Caco-2 (cell line): Measurements from ENCODE around the gene DRP2. TPM values are rescaled to one million over a fixed set of nuclear protein-coding genes. Genes with fewer than 3 reads are reported as not detected.

Source experiments
- BruUV-seq: library from RNA; stranded (reverse); fragments of 400-500 nt; replicated peaks from 2 replicates; lab custom pipeline; 2021; lab: Mats Ljungman, UMichigan
- CTCF ChIA-PET: fragments of 300-600 bp; sonication (Branson Sonifier 250); formaldehyde crosslinking; loops from one replicate; lab custom pipeline; 2022; ENCODE audit warnings: antibody characterized with exemption; lab: Charles Lee
- POLR2A ChIA-PET: fragments of 300-600 bp; sonication (Branson Sonifier 250); formaldehyde crosslinking; loops from one replicate; lab custom pipeline; 2022; ENCODE audit warnings: antibody characterized with exemption; lab: Charles Lee
- DNase-seq, 2 experiments: peaks; one replicate each; pipeline versions ENCODE4 v3.0.0 to v3.0.0-alpha.2; 2020 to 2022
- H3K27me3 ChIP-seq: replicated peaks from 2 replicates; pipeline ENCODE4 v1.6.0; 2011; ENCODE audit warnings: low read length; ENCODE audit not compliant: control insufficient read depth, insufficient read depth
- H3K36me3 ChIP-seq: 2 replicates; pipeline ENCODE4 v1.5.1; 2011; ENCODE audit warnings: low read length; ENCODE audit not compliant: control insufficient read depth, insufficient read depth
- H3K4me1 ChIP-seq: fragments of 250-450 bp; sonication (Bioruptor Pico); 2 replicates; pipeline ENCODE4 v1.5.1; 2020; ENCODE audit warnings: mild to moderate bottlenecking
- H3K4me3 ChIP-seq: 2 replicates; pipeline ENCODE4 v1.5.1; 2011; ENCODE audit warnings: low read depth, mild to moderate bottlenecking, control low read depth, low read length
- H3K9me3 ChIP-seq: fragments of 250-450 bp; sonication (Bioruptor Pico); 2 replicates; pipeline ENCODE4 v1.5.1; 2020; ENCODE audit warnings: mild to moderate bottlenecking, moderate library complexity
- H3K27ac Mint-ChIP-seq: one replicate; pipeline ENCODE4 v1.8.0; 2022; ENCODE audit warnings: mixed read lengths; ENCODE audit not compliant: unreplicated experiment
- H3K27me3 Mint-ChIP-seq: one replicate; pipeline ENCODE4 v1.8.0; 2022; ENCODE audit warnings: mixed read lengths; ENCODE audit not compliant: insufficient read depth, unreplicated experiment
- H3K36me3 Mint-ChIP-seq: one replicate; pipeline ENCODE4 v1.8.0; 2022; ENCODE audit warnings: mild to moderate bottlenecking, mixed read lengths; ENCODE audit not compliant: insufficient read depth, unreplicated experiment
- H3K4me1 Mint-ChIP-seq: one replicate; pipeline ENCODE4 v1.8.0; 2022; ENCODE audit warnings: low read depth, mixed read lengths; ENCODE audit not compliant: unreplicated experiment
- H3K4me3 Mint-ChIP-seq: one replicate; pipeline ENCODE4 v1.8.0; 2022; ENCODE audit warnings: mild to moderate bottlenecking, moderate library complexity, mixed read lengths; ENCODE audit not compliant: unreplicated experiment
- H3K9me3 Mint-ChIP-seq: one replicate; pipeline ENCODE4 v1.8.0; 2022; ENCODE audit warnings: mixed read lengths; ENCODE audit not compliant: unreplicated experiment
- CTCF ChIP-seq, 2 experiments: fragments of 200-600 bp in 1 of 2; IDR thresholded peaks; 1 replicate in 1 of 2; 2 replicates in 1 of 2; pipeline versions ENCODE4 v1.5.1 to v1.8.0; 2011 to 2022; ENCODE audit warnings: antibody characterized with exemption in 1 of 2, control low read depth in 1 of 2, inconsistent platforms in 1 of 2, low read depth in 1 of 2, low read length in 1 of 2, mild to moderate bottlenecking in 1 of 2, moderate library complexity in 1 of 2; ENCODE audit not compliant: insufficient read depth in 1 of 2, severe bottlenecking in 1 of 2, unreplicated experiment in 1 of 2
- intact Hi-C: fragments of 100-400 bp; cut with micrococcal nuclease; formaldehyde crosslinking; loops from one replicate; pipeline ENCODE4 v1.10.0; 2022; ENCODE audit not compliant: unreplicated experiment
- total RNA-seq: library from RNA; stranded (reverse); gene quantifications from 2 replicates; pipeline ENCODE4 v1.2.3, GENCODE V29; 2022

Gene DRP2
- total RNA-seq, 1 experiment from 2014 or later, result 0.09 TPM

DNA sequence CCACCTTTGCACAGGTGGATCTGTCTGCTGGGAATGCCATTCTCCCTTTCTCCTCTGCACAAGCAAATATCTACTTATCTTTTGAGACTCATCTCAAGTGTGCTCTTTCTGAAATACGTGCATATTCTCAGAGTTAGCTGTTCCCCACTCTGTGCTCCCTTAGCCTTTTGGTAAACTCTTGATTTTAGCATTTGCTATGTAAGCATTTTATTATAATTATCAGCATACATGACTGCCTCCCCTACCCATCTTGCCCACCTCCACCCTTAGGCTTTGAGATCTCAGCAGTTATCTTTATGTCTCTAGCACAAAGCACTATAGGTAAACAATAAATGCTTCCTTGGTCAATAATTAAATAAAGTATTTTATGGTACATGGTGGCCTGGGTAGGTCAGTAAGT, 11.5 kb downstream of the DRP2 start:
- Mint-ChIP-seq H3K27me3 (no peaks in the 10 kb centered on the region), H3K9me3 (no peaks in the 10 kb centered on the region), H3K4me3 (no peak overlapping the region), H3K27ac (no peak overlapping the region), H3K36me3 (no peaks in the 10 kb centered on the region), H3K4me1 (peaks cover 14% of the 10 kb centered on the region)
- no peaks in the 10 kb centered on the region for H3K27me3 ChIP-seq
- no peak overlapping the region for H3K4me3 ChIP-seq
- no peaks in the 10 kb centered on the region for H3K9me3 ChIP-seq
- no peak for DNase-seq
- ChIA-PET POLR2A (no interaction called here), CTCF (no interaction called here)
- no peaks in the 10 kb centered on the region for H3K36me3 ChIP-seq
- intact Hi-C loops, result no loop called here
- TF ChIP-seq CTCF (IDR thresholded peaks at IDR 0.05; ENCODE audit: insufficient read depth in 1 of 2, low read depth in 1 of 2, low read length in 1 of 2, severe bottlenecking in 1 of 2, unreplicated experiment in 1 of 2), result no peak
- no TSS peak for BruUV-seq
- H3K4me1 ChIP-seq, result no peaks in the 10 kb centered on the region

DNA sequence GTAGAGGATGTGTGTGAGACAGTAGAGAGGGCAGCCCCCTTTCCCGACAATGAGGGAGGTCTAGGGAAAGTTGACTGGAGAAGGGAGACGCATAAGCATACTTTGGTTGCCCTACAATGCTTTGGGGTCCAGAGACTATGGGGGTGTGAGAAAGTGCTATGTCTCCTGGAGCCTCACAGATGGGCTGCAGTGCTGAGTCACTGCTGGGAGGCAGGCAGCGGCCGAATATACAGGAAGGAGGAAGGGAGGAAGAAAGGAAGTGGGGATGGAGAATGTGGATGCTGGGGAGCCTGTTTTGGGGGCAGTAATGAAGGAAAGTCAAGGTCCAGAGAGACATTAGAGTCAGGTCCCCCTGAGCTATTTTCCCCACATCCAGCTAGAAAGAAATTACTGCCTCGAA, 12.7 kb downstream of the DRP2 start:
- no peak overlapping the region for H3K4me3 ChIP-seq
- CTCF ChIA-PET, result no interaction called here
- no peak overlapping the region for H3K27ac Mint-ChIP-seq
- H3K27me3 Mint-ChIP-seq, result no peaks in the 10 kb centered on the region
- no peaks in the 10 kb centered on the region for H3K36me3 ChIP-seq
- POLR2A ChIA-PET, result no interaction called here
- H3K4me3 Mint-ChIP-seq, result no peak overlapping the region
- H3K9me3 ChIP-seq, result no peaks in the 10 kb centered on the region
- H3K9me3 Mint-ChIP-seq, result no peaks in the 10 kb centered on the region
- intact Hi-C loops, result no loop called here
- TF ChIP-seq CTCF (IDR thresholded peaks at IDR 0.05; ENCODE audit: insufficient read depth in 1 of 2, low read depth in 1 of 2, low read length in 1 of 2, severe bottlenecking in 1 of 2, unreplicated experiment in 1 of 2), result no peak
- no peaks in the 10 kb centered on the region for H3K4me1 ChIP-seq
- no peaks in the 10 kb centered on the region for H3K36me3 Mint-ChIP-seq
- H3K4me1 Mint-ChIP-seq, result peaks cover 14% of the 10 kb centered on the region
- BruUV-seq, result no TSS peak
- H3K27me3 ChIP-seq, result no peaks in the 10 kb centered on the region
- no peak for DNase-seq

DNA sequence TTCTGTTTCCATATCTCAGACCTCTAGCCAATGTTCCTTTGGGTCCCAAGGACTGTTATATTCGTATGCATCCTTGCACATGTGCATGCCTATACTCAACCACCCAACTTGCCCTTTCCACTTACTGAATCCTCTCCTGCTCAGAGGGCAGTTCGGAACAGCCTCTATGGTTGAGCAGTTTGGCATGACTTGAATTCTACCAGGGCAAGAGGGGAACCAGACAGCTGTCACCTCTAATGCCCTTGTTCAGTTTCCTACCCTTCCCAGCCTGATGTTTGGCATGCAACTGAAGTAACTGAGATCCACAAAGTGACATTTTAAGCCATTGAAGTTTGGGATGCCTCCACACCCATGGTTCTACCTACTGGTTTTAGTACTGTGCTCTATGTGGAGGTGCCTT, 17.5 kb downstream of the DRP2 start:
- H3K4me3 ChIP-seq, result no peak overlapping the region
- H3K4me3 Mint-ChIP-seq, result no peak overlapping the region
- H3K9me3 ChIP-seq, result no peaks in the 10 kb centered on the region
- H3K27me3 Mint-ChIP-seq, result no peaks in the 10 kb centered on the region
- H3K9me3 Mint-ChIP-seq, result no peaks in the 10 kb centered on the region
- H3K4me1 ChIP-seq, result no peaks in the 10 kb centered on the region
- intact Hi-C loops, result no loop called here
- H3K4me1 Mint-ChIP-seq, result no peaks in the 10 kb centered on the region
- no peak for TF ChIP-seq CTCF (IDR thresholded peaks at IDR 0.05; ENCODE audit: insufficient read depth in 1 of 2, low read depth in 1 of 2, low read length in 1 of 2, severe bottlenecking in 1 of 2, unreplicated experiment in 1 of 2)
- ChIA-PET POLR2A (no interaction called here), CTCF (interaction anchor here (0.5 kb wide), 1 partner anchor 858 kb away, joined by 6 read pairs; no protein-coding TSS in a partner anchor)
- no peaks in the 10 kb centered on the region for H3K27me3 ChIP-seq
- no peak for DNase-seq
- H3K36me3 Mint-ChIP-seq, result no peaks in the 10 kb centered on the region
- no peak overlapping the region for H3K27ac Mint-ChIP-seq
- no peaks in the 10 kb centered on the region for H3K36me3 ChIP-seq
- no TSS peak for BruUV-seq
